Lung (tissue), 12 donors: Measurements from ENCODE around the gene GPI. TPM values are rescaled to one million over a fixed set of nuclear protein-coding genes. Genes with fewer than 3 reads are reported as not detected.

Source experiments
- ATAC-seq: fragments of 200-7000 bp; cut with Tn5 transposase; one replicate; pipeline ENCODE4 v1.9.1; 2020; ENCODE audit warnings: moderate number of reproducible peaks; ENCODE audit not compliant: insufficient read depth, low FRiP score
- DNase-seq, 3 donors: peaks; one replicate each; pipeline ENCODE4 v3.0.0-alpha.2; 2013 to 2017
- H3K27ac ChIP-seq, 2 donors: one replicate each; pipeline ENCODE4 v1.5.1; 2013; ENCODE audit warnings: mild to moderate bottlenecking in 2 of 2, moderate library complexity in 2 of 2, control low read depth in 1 of 2, inconsistent platforms in 1 of 2, low read depth in 1 of 2, low read length in 1 of 2
- H3K27me3 ChIP-seq, 3 donors: one replicate each; pipeline ENCODE4 v1.5.1; 2013; ENCODE audit warnings: low read length in 2 of 3; ENCODE audit not compliant: control insufficient read depth in 3 of 3, insufficient read depth in 3 of 3
- H3K36me3 ChIP-seq, 4 donors: one replicate each; pipeline ENCODE4 v1.5.1; 2013; ENCODE audit warnings: low read length in 4 of 4, mild to moderate bottlenecking in 1 of 4, moderate library complexity in 1 of 4; ENCODE audit not compliant: control insufficient read depth in 4 of 4, insufficient read depth in 4 of 4
- H3K4me1 ChIP-seq, 5 donors: one replicate each; pipeline ENCODE4 v1.5.1; 2013; ENCODE audit warnings: low read length in 5 of 5, mild to moderate bottlenecking in 2 of 5, moderate library complexity in 1 of 5; ENCODE audit not compliant: control insufficient read depth in 5 of 5, insufficient read depth in 5 of 5
- H3K4me3 ChIP-seq: one replicate; pipeline ENCODE4 v1.5.1; 2013; ENCODE audit warnings: mild to moderate bottlenecking, control low read depth, moderate library complexity
- H3K9ac ChIP-seq, 2 donors: one replicate each; pipeline ENCODE4 v1.5.1; 2013; ENCODE audit warnings: low read length in 2 of 2, control low read depth in 1 of 2; ENCODE audit not compliant: insufficient read depth in 1 of 2
- H3K9me3 ChIP-seq, 4 donors: one replicate each; pipeline ENCODE4 v1.5.1; 2013; ENCODE audit warnings: low read length in 3 of 4, mild to moderate bottlenecking in 1 of 4, moderate library complexity in 1 of 4; ENCODE audit not compliant: control insufficient read depth in 4 of 4, insufficient read depth in 3 of 4
- CTCF ChIP-seq: IDR thresholded peaks from 2 replicates; pipeline ENCODE4 v1.5.1; 2012; ENCODE audit warnings: mild to moderate bottlenecking; ENCODE audit errors: control extremely low read depth, extremely low read depth
- WGBS, 2 donors: extraction: QIAGEN DNeasy Blood & Tissue Kit; methylation state at CpG; one replicate each; pipeline ENCODE4 v1.1.7; 2013; 5-methylcytosine and 5-hydroxymethylcytosine counted together
- polyA plus RNA-seq, 2 donors: library from polyadenylated mRNA; stranded (reverse); fragments of 200-250 nt; gene quantifications; one replicate each; pipeline ENCODE4 v1.2.1, GENCODE V29; 2013
- total RNA-seq, 2 donors: library from RNA; depleted of rRNA in 1 of 2; stranded (reverse); fragments of >200 nt in 1 of 2; gene quantifications; one replicate each; pipeline ENCODE4 v1.2.1, GENCODE V29; 2014 to 2021
- donor health status: control.
- donor health status: control.
- donor health status: Bipolar disorder and iron deficiency.
- donor health status: healthy.
- donor health status: DM: yes; HTN: yes; CAD: no.

The GPI gene
- total and polyA plus RNA-seq, 4 donors, result 79.8 to 225 (median 121) TPM

DNA sequence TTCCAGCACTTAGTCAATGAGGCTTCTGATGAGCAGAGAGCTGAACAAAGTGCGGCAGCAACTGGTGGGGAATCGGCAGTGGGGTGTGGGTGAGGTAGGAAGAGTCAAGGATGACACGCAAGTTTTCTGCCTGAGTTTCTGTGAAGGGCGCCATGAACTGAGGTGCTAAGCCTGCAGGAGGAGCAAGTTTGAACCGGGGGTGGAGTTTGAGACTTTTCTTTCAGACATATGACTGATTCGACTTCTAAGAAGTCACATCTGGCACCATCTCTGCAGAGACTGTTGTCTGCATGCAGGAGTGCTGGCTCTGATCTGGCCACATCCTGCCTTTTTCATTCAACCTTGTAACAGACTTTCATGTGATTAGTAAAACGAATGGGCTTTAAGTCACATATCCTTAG, 14.8 kb upstream of the GPI start:
- 82 to 87% methylated on average over 7 of the region's 7 CpGs for WGBS, 2 donors
- Histone ChIP-seq H3K4me3 (no peak overlapping the region), H3K9me3 (peaks cover 0 to 2% (median 0%) of the 10 kb centered on the region in 4 donors), H3K9ac (no peak overlapping the region), H3K36me3 (peaks cover 3 to 38% (median 29%) of the 10 kb centered on the region in 4 donors), H3K4me1 (no peaks in the 10 kb centered on the region), H3K27ac (no peak overlapping the region), H3K27me3 (no peaks in the 10 kb centered on the region)
- no peak for TF ChIP-seq CTCF
- ATAC-seq (no peak), DNase-seq (no peak)

DNA sequence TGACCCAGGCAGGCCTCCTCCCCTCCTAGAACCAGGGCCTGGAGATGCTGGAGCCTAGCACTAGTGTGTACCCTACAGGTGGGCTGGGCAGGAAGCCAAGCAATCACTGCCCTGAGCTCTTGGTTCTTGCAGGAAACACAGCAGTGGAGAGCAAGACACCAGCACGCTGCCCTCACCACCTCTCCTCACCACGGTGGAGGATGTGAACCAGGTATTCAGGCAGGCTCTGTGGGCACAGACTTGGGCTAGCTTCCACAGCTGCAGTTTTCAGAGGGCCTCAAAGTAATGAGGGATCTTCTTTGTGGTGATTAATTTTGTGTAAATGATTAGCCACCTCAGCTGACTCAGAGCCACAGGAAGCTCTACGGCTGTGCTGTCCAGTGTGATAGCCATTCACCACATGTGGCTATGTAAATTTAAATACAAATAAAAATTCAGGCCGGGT, 13.6 kb upstream of the GPI start:
- Histone ChIP-seq H3K27ac (no peak overlapping the region), H3K36me3 (peaks cover 3 to 41% (median 26%) of the 10 kb centered on the region in 4 donors)

DNA sequence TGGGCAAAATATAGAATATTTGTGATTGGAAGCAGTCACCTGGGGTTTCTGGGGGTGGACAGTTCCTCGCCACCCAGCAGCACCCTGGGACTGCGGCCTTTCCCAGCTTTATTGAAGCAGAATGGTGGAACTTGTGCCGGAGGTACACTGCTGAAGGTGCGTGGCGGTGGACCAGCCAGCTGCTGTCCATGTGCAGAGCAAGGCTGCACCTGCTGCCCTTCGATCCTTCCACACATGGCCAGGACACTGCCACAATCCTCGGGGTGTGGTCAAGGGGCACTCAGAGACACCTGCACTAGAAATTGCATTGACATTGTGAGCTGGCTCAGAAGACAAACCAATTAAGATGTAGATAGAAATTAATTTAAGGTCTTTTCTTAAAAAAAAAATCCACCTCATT, 11.4 kb upstream of the GPI start:
- no peak overlapping the region for H3K27ac ChIP-seq
- 97% methylated on average over 7 of the region's 7 CpGs for whole genome bisulfite sequencing, 2 donors
- no peak for ATAC-seq

More for the DNA sequence above, 13.6 kb upstream of the GPI start:
- ATAC-seq (no peak), DNase-seq (peak in 2 of 3 donors; percentile 29 to 60)
- Histone ChIP-seq H3K9ac (no peak overlapping the region), H3K4me3 (no peak overlapping the region), H3K4me1 (no peaks in the 10 kb centered on the region), H3K27me3 (no peaks in the 10 kb centered on the region), H3K9me3 (no peaks in the 10 kb centered on the region)
- TF ChIP-seq CTCF, result no peak
- WGBS, 2 donors, result 80 to 84% methylated on average over 4 of the region's 4 CpGs

More for the DNA sequence above, 11.4 kb upstream of the GPI start:
- H3K9ac ChIP-seq, result no peak overlapping the region
- H3K4me1 ChIP-seq, result peaks cover 0 to 4% (median 4%) of the 10 kb centered on the region in 5 donors
- no peaks in the 10 kb centered on the region for H3K27me3 ChIP-seq
- no peak for TF ChIP-seq CTCF
- no peak overlapping the region for H3K4me3 ChIP-seq
- no peak for DNase-seq
- no peaks in the 10 kb centered on the region for H3K9me3 ChIP-seq
- H3K36me3 ChIP-seq, result peaks cover 3 to 33% (median 19%) of the 10 kb centered on the region in 4 donors
